ENCODE results near the gene ESRRB. TPM values are rescaled to one million over a fixed set of nuclear protein-coding genes. Genes with fewer than 3 reads are reported as not detected.

ESRRB gene
- total RNA-seq, 1 donor from 2014 or later, result 0.16 TPM

DNA sequence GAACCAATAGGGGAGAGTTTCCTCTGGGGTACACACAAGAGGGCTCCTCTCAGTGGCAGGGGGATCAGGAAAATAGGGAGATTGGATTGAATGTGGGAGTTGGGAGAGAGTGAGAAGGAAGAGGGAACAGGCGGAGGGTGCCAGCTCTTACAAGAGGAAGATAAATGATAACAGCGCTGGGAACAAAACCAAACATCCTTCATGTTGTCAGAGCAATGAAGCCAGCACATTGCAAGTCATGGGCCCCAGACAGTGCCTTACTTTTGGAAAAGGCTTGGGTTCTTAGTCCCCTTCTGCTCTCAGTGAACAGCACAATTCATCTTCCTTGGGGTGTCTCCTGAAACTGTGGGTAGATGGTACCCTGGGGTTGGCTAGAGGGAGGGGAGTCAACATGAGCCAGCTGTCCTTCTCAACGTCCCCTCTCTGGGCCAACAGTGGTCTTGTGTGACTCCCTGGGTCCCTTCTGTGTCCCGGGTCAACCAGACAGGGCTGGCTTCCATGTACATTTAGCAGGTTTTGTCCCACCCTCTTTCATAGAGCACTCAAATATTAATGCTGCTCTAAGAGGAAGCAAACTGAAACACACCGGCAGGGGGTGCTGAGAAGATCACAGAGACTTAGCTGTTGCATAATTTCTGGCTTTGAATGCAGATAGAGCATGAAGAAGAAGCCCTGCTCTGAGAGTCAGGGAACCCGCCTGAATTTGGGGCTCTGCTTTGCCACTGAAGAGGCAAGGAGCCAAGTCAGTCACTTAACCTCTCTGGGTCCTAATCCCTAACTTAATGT lies 138.5 kb downstream of the ESRRB start:
- no peak overlapping the region for H3K4me3 Mint-ChIP-seq
- no peak overlapping the region for H3K27ac Mint-ChIP-seq

DNA sequence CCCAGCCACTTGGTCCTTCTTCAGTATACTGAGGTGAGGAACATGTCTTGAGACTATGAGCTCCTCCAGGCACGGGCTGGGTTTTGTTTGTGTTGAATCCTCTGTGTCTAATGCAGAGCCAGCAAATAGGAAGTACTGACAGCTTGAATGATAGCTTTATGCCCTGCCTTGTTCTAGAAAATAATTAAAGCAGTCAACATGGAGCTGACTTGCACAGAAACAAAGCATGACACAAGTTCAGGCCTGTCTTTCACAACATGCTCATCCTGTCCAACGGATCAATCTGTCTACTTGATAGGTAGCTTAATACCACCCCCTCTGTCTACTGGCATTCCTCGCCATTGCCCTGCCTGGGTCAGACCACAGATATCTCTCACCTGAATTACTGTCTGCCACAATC lies 140.9 kb downstream of the ESRRB start:
- Mint-ChIP-seq H3K36me3 (peaks cover 3% of the 10 kb centered on the region), H3K4me1 (peaks cover 42% of the 10 kb centered on the region), H3K9me3 (peaks cover 8% of the 10 kb centered on the region), H3K4me3 (no peak overlapping the region), H3K27ac (peak overlapping the region; percentile 40), H3K27me3 (ENCODE audit: low read depth) (peaks cover 15% of the 10 kb centered on the region)
- DNase-seq (ENCODE audit: low spot score in 2 of 2, unreplicated experiment in 2 of 2), result no peak
- TF ChIP-seq, protein P1, sequence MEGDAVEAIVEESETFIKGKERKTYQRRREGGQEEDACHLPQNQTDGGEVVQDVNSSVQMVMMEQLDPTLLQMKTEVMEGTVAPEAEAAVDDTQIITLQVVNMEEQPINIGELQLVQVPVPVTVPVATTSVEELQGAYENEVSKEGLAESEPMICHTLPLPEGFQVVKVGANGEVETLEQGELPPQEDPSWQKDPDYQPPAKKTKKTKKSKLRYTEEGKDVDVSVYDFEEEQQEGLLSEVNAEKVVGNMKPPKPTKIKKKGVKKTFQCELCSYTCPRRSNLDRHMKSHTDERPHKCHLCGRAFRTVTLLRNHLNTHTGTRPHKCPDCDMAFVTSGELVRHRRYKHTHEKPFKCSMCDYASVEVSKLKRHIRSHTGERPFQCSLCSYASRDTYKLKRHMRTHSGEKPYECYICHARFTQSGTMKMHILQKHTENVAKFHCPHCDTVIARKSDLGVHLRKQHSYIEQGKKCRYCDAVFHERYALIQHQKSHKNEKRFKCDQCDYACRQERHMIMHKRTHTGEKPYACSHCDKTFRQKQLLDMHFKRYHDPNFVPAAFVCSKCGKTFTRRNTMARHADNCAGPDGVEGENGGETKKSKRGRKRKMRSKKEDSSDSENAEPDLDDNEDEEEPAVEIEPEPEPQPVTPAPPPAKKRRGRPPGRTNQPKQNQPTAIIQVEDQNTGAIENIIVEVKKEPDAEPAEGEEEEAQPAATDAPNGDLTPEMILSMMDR (IDR thresholded peaks at IDR 0.05; ENCODE audit: unreplicated experiment), result no peak

More for the DNA sequence above, 138.5 kb downstream of the ESRRB start:
- Mint-ChIP-seq H3K4me1 (peaks cover 42% of the 10 kb centered on the region), H3K27me3 (ENCODE audit: low read depth) (peaks cover 34% of the 10 kb centered on the region), H3K9me3 (no peaks in the 10 kb centered on the region), H3K36me3 (no peaks in the 10 kb centered on the region)
- DNase-seq (ENCODE audit: low spot score in 2 of 2, unreplicated experiment in 2 of 2), result no peak
- TF ChIP-seq, protein P1 (IDR thresholded peaks at IDR 0.05; ENCODE audit: unreplicated experiment), result peak; percentile 14

DNA sequence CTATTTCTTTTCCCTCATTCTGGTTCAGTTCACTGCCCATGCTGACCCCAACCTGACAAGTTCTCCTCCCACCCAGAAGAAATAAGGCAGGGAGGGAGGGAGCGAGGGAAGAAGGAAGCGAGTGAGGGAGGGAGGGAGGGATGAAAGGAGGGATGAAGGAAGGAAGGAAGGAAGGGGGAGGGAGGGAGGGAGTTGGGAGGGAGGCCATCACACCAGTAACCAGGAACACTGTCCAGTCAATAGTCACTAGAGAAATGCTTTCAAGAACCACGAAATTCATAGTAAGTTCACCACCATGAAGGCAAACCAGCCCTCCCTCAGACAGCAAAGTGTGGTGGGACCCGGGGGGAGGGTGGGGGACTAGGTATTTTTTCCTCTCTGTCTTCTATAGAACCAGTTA lies 142.4 kb downstream of the ESRRB start:
- peaks cover 9% of the 10 kb centered on the region for H3K27me3 Mint-ChIP-seq (ENCODE audit: low read depth)
- peaks cover 3% of the 10 kb centered on the region for H3K36me3 Mint-ChIP-seq

DNA sequence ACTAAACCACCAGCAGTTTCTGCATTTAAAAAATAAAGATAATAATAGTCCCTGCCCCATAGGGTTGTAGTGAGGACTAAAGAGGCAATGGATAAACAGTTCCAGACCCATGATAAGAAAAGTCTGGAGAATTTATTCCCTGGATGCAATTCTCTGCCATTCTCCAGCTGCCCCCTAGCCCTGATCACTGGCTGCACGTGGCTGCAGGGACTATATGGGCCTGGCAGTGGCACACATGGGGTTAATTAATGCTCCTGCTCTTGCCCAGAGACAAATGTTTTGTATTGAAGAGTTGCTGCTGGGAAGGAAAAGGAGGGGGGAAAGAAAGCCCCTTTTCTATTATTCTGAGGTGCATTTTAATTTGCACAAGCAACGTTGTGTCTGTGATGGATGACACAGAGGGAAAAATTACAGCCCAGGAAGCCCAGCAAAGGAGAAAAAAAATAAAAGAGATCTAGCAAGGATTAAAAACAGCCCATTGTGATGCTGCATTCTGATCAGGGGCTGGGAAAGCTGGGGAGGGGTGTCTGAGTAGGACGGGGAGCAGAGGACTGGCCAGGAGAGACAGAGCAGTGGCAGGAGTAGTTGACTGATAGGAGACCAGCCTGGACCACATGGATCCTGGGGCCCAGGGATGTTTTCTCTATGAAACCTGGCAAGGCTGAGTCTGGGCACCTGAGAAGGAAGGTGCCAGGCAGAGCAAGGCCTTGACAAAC lies 149.3 kb downstream of the ESRRB start:
- TF ChIP-seq, protein P1 (IDR thresholded peaks at IDR 0.05; ENCODE audit: unreplicated experiment), result no peak
- H3K27me3 Mint-ChIP-seq (ENCODE audit: low read depth), result peaks cover 6% of the 10 kb centered on the region
- H3K9me3 Mint-ChIP-seq, result peaks cover 22% of the 10 kb centered on the region
- peaks cover 3% of the 10 kb centered on the region for H3K36me3 Mint-ChIP-seq
- peaks cover 9% of the 10 kb centered on the region for H3K4me1 Mint-ChIP-seq
- H3K4me3 Mint-ChIP-seq, result no peak overlapping the region
- no peak for DNase-seq (ENCODE audit: low spot score in 2 of 2, unreplicated experiment in 2 of 2)
- H3K27ac Mint-ChIP-seq, result no peak overlapping the region

More for the DNA sequence above, 142.4 kb downstream of the ESRRB start:
- Mint-ChIP-seq H3K27ac (no peak overlapping the region), H3K9me3 (peaks cover 21% of the 10 kb centered on the region), H3K4me1 (peaks cover 42% of the 10 kb centered on the region), H3K4me3 (no peak overlapping the region)
- DNase-seq (ENCODE audit: low spot score in 2 of 2, unreplicated experiment in 2 of 2), result no peak
- TF ChIP-seq, protein P1 (IDR thresholded peaks at IDR 0.05; ENCODE audit: unreplicated experiment), result no peak

DNA sequence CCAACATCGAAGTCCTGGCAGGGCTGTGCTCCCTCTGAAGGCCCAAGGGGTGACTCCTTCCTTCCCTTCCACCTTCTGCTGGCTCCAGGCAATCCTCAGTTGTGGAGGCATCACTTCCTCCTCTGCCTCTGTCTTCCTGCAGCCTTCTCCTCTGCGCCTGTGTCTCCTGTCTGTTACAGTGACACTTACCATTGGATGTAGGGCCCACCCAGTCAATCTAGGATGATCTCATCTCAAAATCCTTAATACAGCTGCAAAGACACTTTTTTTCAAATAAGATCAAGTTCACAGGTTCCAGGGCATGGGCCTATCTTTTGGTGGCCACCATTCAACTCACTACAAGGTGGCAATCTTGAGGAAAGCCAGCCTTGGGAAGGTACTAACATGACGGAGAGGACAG lies 155.1 kb downstream of the ESRRB start:
- Mint-ChIP-seq H3K4me1 (peaks cover 23% of the 10 kb centered on the region), H3K27me3 (ENCODE audit: low read depth) (peaks cover 2% of the 10 kb centered on the region), H3K27ac (no peak overlapping the region), H3K36me3 (no peaks in the 10 kb centered on the region), H3K4me3 (no peak overlapping the region), H3K9me3 (peaks cover 3% of the 10 kb centered on the region)
- TF ChIP-seq, protein P1 (IDR thresholded peaks at IDR 0.05; ENCODE audit: unreplicated experiment), result no peak
- no peak for DNase-seq (ENCODE audit: low spot score in 2 of 2, unreplicated experiment in 2 of 2)

All from mesothelial cell of epicardium (in vitro differentiated cells).